HEK293 (cell line): ENCODE measurements around the gene CNMD.

Experiments used
- ZFP41 ChIP-seq: fragments of 450-650 bp; formaldehyde crosslinking; IDR thresholded peaks from 2 replicates; pipeline ENCODE4 v1.5.1; 2016; ENCODE audit warnings: missing biosample characterization, missing genetic modification characterization, borderline replicate concordance
- ZNF335 ChIP-seq: fragments of 450-650 bp; formaldehyde crosslinking; conservative IDR thresholded peaks from 2 replicates; pipeline ENCODE4 v1.5.1; 2016; ENCODE audit warnings: missing biosample characterization, missing genetic modification characterization
- ZNF394 ChIP-seq: fragments of 450-650 bp; formaldehyde crosslinking; IDR thresholded peaks from 2 replicates; pipeline ENCODE4 v1.5.1; 2016; ENCODE audit warnings: missing biosample characterization, missing genetic modification characterization, mild to moderate bottlenecking, moderate library complexity, borderline replicate concordance
- ZNF677 ChIP-seq: fragments of 450-650 bp; IDR thresholded peaks from 2 replicates; pipeline ENCODE4 v1.5.0; 2018; ENCODE audit warnings: missing biosample characterization, mild to moderate bottlenecking, missing genetic modification characterization, moderate library complexity
- ZNF777 ChIP-seq: fragments of 450-650 bp; formaldehyde crosslinking; IDR thresholded peaks from 2 replicates; pipeline ENCODE4 v1.5.1; 2017; ENCODE audit warnings: missing biosample characterization, missing genetic modification characterization, borderline replicate concordance
- TF ChIP-seq, protein P1 (sequence below): fragments of 450-650 bp; formaldehyde crosslinking; IDR thresholded peaks from 2 replicates; pipeline ENCODE4 v1.5.1; 2016; ENCODE audit warnings: missing biosample characterization, missing genetic modification characterization

DNA sequence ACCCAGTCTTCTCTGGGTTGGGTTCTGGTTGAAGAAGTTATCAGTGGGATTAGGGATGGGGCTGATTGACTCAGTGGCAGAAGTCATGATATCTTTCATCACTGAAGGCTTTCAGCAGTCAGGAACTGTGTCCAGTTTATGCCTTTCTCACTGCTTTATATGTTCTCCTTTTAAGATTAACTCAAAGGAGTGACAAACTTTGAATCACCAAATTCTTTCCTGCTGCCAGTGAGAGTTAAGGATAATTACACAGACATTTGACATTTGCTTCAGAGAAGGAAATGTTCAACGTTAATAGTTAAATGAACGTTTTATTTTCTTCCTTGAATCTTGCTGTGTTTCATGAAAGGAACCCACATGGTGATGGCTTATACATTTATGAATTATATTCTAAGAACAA lies 41.0 kb upstream of the CNMD start:
- TF ChIP-seq, protein P1, sequence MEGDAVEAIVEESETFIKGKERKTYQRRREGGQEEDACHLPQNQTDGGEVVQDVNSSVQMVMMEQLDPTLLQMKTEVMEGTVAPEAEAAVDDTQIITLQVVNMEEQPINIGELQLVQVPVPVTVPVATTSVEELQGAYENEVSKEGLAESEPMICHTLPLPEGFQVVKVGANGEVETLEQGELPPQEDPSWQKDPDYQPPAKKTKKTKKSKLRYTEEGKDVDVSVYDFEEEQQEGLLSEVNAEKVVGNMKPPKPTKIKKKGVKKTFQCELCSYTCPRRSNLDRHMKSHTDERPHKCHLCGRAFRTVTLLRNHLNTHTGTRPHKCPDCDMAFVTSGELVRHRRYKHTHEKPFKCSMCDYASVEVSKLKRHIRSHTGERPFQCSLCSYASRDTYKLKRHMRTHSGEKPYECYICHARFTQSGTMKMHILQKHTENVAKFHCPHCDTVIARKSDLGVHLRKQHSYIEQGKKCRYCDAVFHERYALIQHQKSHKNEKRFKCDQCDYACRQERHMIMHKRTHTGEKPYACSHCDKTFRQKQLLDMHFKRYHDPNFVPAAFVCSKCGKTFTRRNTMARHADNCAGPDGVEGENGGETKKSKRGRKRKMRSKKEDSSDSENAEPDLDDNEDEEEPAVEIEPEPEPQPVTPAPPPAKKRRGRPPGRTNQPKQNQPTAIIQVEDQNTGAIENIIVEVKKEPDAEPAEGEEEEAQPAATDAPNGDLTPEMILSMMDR (tag by site-specific recombination) = no peak
- TF ChIP-seq ZNF677 (tag by site-specific recombination) = no peak
- no peak for TF ChIP-seq ZNF335 (tag by site-specific recombination)
- no peak for TF ChIP-seq ZNF777
- no peak for TF ChIP-seq ZFP41 (tag by site-specific recombination)
- no peak for TF ChIP-seq ZNF394 (tag by site-specific recombination)
